K562 (cell line): ENCODE data around the gene GLB1L2. TPM values are rescaled to one million over a fixed set of nuclear protein-coding genes. Genes with fewer than 3 reads are reported as not detected.
A peak's percentile ranks its signal among the peaks of the same experiment; 100 is the strongest.

ENCODE experiments used
- CHD2 ChIP-seq: IDR thresholded peaks from 2 replicates; pipeline ENCODE4 v1.6.1; 2011; ENCODE audit warnings: low read depth, low read length
- CREB1 ChIP-seq, 2 experiments: sonication (generic) in 1 of 2; formaldehyde crosslinking in 1 of 2; IDR thresholded peaks; 2 replicates each; pipeline versions ENCODE4 v1.6.1 to v1.8.0; 2012 to 2022; ENCODE audit warnings: inconsistent platforms in 1 of 2, mild to moderate bottlenecking in 1 of 2, missing genetic modification reagents in 1 of 2, moderate library complexity in 1 of 2
- ELK3 ChIP-seq: fragments of 450-650 bp; formaldehyde crosslinking; IDR thresholded peaks from 2 replicates; pipeline ENCODE4 v1.4.0; 2020; ENCODE audit warnings: mild to moderate bottlenecking
- EWSR1 ChIP-seq: fragments of 450-650 bp; IDR thresholded peaks from 2 replicates; pipeline ENCODE4 v1.6.1; 2018; ENCODE audit warnings: borderline replicate concordance, mild to moderate bottlenecking, low read depth, moderate library complexity; ENCODE audit not compliant: partially characterized antibody
- GTF2F1 ChIP-seq: IDR thresholded peaks from 2 replicates; pipeline ENCODE4 v1.6.1; 2011; ENCODE audit warnings: low read depth, low read length, improper control_type of control experiment
- MAZ ChIP-seq, 2 experiments: fragments of 450-650 bp in 1 of 2; sonication (generic) in 1 of 2; formaldehyde crosslinking; IDR thresholded peaks in 1 of 2; conservative IDR thresholded peaks in 1 of 2; 2 replicates each; pipeline versions ENCODE4 v1.4.0 to v1.5.0; 2020; ENCODE audit warnings: mild to moderate bottlenecking in 1 of 2, missing genetic modification reagents in 1 of 2
- MIER1 ChIP-seq: fragments of 450-650 bp; IDR thresholded peaks from 2 replicates; pipeline ENCODE4 v1.6.1; 2016; ENCODE audit warnings: antibody characterized with exemption, mild to moderate bottlenecking, low read depth
- NEUROD1 ChIP-seq: fragments of 150-350 bp; IDR thresholded peaks from 2 replicates; pipeline ENCODE4 v1.6.1; 2014; ENCODE audit warnings: borderline replicate concordance, low read length, low read depth; ENCODE audit not compliant: partially characterized antibody
- NFIX ChIP-seq: fragments of 250-450 bp; sonication (Bioruptor Pico); IDR thresholded peaks from 2 replicates; pipeline ENCODE4 v1.4.0; 2020; ENCODE audit warnings: low read depth, mild to moderate bottlenecking, moderate library complexity
- SP2 ChIP-seq: IDR thresholded peaks from 2 replicates; pipeline ENCODE4 v1.6.1; 2011; ENCODE audit warnings: mild to moderate bottlenecking, low read depth, low read length, moderate library complexity; ENCODE audit not compliant: poor library complexity, severe bottlenecking; ENCODE audit errors: extremely low read depth
- TFAM ChIP-seq: fragments of 250-450 bp; sonication (Bioruptor Pico); conservative IDR thresholded peaks from 2 replicates; pipeline ENCODE4 v1.5.0; 2021; ENCODE audit warnings: mild to moderate bottlenecking, moderate library complexity
- ZNF146 ChIP-seq: IDR thresholded peaks from one replicate; pipeline ENCODE4 v1.6.1; 2018; ENCODE audit warnings: missing compliant biosample characterization; ENCODE audit not compliant: unreplicated experiment
- ZNF175 ChIP-seq: fragments of 200-800 bp; sonication (Bioruptor generic); IDR thresholded peaks from 2 replicates; pipeline ENCODE4 v1.6.1; 2016; ENCODE audit warnings: low read depth, mild to moderate bottlenecking, missing genetic modification characterization, missing compliant biosample characterization
- ZNF512 ChIP-seq: IDR thresholded peaks from 2 replicates; pipeline ENCODE4 v1.6.1; 2016; ENCODE audit warnings: missing genetic modification characterization, missing compliant biosample characterization
- ZNF655 ChIP-seq: fragments of 250-450 bp; sonication (Bioruptor Pico); IDR thresholded peaks from 2 replicates; pipeline ENCODE4 v1.5.0; 2021
- ZNF717 ChIP-seq: fragments of 250-450 bp; sonication (Bioruptor Pico); IDR thresholded peaks from 2 replicates; pipeline ENCODE4 v1.5.0; 2021
- ZNF778 ChIP-seq: fragments of 450-650 bp; formaldehyde crosslinking; IDR thresholded peaks from 2 replicates; pipeline ENCODE4 v1.4.0; 2020; ENCODE audit warnings: mild to moderate bottlenecking, moderate library complexity
- polyA plus RNA-seq, 8 experiments: library from polyadenylated mRNA; depleted of rRNA in 4 of 8; stranded (reverse) in 5 of 8; unstranded in 3 of 8; fragments of >200 nt; fragmentation: Nextera tagmentation in 2 of 8; fragmentation: Illumina TruSeq in 1 of 8; extraction: Ambion mirVana in 2 of 8; extraction: Trizol in 1 of 8; gene quantifications; 2 replicates each; pipeline versions ENCODE4 v1.2.1 to v1.2.3, GENCODE V29; 2011 to 2014; ENCODE audit warnings: inconsistent platforms in 1 of 8, missing spikeins in 1 of 8
- total RNA-seq, 7 experiments: library from RNA; depleted of rRNA in 6 of 7; stranded (reverse); fragments of >200 nt in 6 of 7; fragmentation: Illumina TruSeq in 2 of 7; extraction: Trizol in 2 of 7; gene quantifications; 2 replicates each; pipeline versions ENCODE4 v1.2.1 to v1.2.3, GENCODE V29; 2011 to 2021; ENCODE audit warnings: low replicate concordance in 1 of 7

Gene GLB1L2
- total and polyA plus RNA-seq, 9 of the 15 experiments (the other 6 are each of a cell fraction or from before 2014, with no cell fraction given), result 0.84 to 21.4 (median 13.8) TPM

- TF ChIP-seq MIER1, result no peak
- no peak for TF ChIP-seq TFAM (CRISPR knock-in tag)
- TF ChIP-seq CREB1 (IDR thresholded peaks at IDR 0.05), result no peak
- 0 out of 2 replicates have a peak, but pooled peaks have one; percentile 7 for TF ChIP-seq CREB1 (CRISPR knock-in tag; IDR thresholded peaks at IDR 0.05)
- no peak for TF ChIP-seq ZNF655 (CRISPR knock-in tag)
- 0 out of 2 replicates have a peak, but pooled peaks have one; percentile 26 for TF ChIP-seq CHD2
- no peak for TF ChIP-seq EWSR1
- no peak for TF ChIP-seq NEUROD1
- TF ChIP-seq NFIX (CRISPR knock-in tag), result no peak
- no peak for TF ChIP-seq GTF2F1
- no peak for TF ChIP-seq ZNF512
- no peak for TF ChIP-seq ZNF778 (CRISPR knock-in tag)
- TF ChIP-seq ZNF175, result no peak
- peak in 1 of 2 experiments; percentile 42; a peak in 1 of 4 replicates for TF ChIP-seq MAZ (CRISPR knock-in tag; conservative IDR thresholded peaks at IDR 0.05 in 1 of 2, IDR thresholded peaks at IDR 0.05 in 1 of 2)
- no peak for TF ChIP-seq ZNF146 (CRISPR knock-in tag)
- TF ChIP-seq SP2, result no peak
- TF ChIP-seq ELK3 (CRISPR knock-in tag), result no peak
- no peak for TF ChIP-seq ZNF717 (CRISPR knock-in tag)
Observed at GRCh38 chr11:134332189-134332631, 422 bp downstream of the GLB1L2 start (continued).
